B cell (primary cell): ENCODE data around the gene ITCH. TPM values are rescaled to one million over a fixed set of nuclear protein-coding genes. Genes with fewer than 3 reads are reported as not detected.

Experiments
- ATAC-seq: fragments of 200-7000 bp; cut with Tn5 transposase; one replicate; pipeline ENCODE4 v1.10.0; 2021; ENCODE audit warnings: low read depth, mild to moderate bottlenecking, moderate number of reproducible peaks, moderate library complexity
- CTCF ChIA-PET: fragments of 350-600 bp; sonication (Branson Sonifier 250); formaldehyde crosslinking; loops from one replicate; lab custom pipeline; 2021; ENCODE audit warnings: antibody characterized with exemption, inconsistent platforms; lab: Charles Lee
- POLR2A ChIA-PET: fragments of 350-600 bp; sonication (Branson Sonifier 250); formaldehyde crosslinking; loops from one replicate; lab custom pipeline; 2021; ENCODE audit warnings: antibody characterized with exemption; lab: Charles Lee
- DNase-seq: peaks from one replicate; pipeline ENCODE4 v3.0.0; 2013
- H2AFZ ChIP-seq: 2 replicates; pipeline ENCODE4 v1.6.1; 2012; ENCODE audit warnings: mild to moderate bottlenecking, low read depth, low read length; ENCODE audit not compliant: insufficient read depth, poor library complexity, severe bottlenecking
- H3K27ac ChIP-seq, 2 donors: 1 replicate in 1 of 2; 2 replicates in 1 of 2; pipeline ENCODE4 v1.5.1; 2012 to 2013; ENCODE audit warnings: low read length in 2 of 2, mild to moderate bottlenecking in 2 of 2, moderate library complexity in 1 of 2
- H3K27me3 ChIP-seq, 4 experiments: fragments of 200-600 bp in 1 of 4; sonication (generic) in 1 of 4; replicated peaks in 1 of 4; 1 replicate in 2 of 4; 2 replicates in 2 of 4; pipeline versions ENCODE4 v1.6.1 to v1.7.0; 2013 to 2016; ENCODE audit warnings: low read length in 3 of 4, mild to moderate bottlenecking in 2 of 4, mixed read lengths in 1 of 4, moderate library complexity in 1 of 4; ENCODE audit not compliant: insufficient read depth in 4 of 4, control insufficient read depth in 3 of 4; ENCODE audit errors: control extremely low read depth in 1 of 4
- H3K36me3 ChIP-seq, 2 experiments: replicated peaks in 1 of 2; 1 replicate in 1 of 2; 2 replicates in 1 of 2; pipeline versions ENCODE4 v1.6.1 to v1.7.1; 2013; ENCODE audit warnings: low read length in 1 of 2; ENCODE audit not compliant: insufficient read depth in 2 of 2, control insufficient read depth in 1 of 2; ENCODE audit errors: control extremely low read depth in 1 of 2, extremely low read depth in 1 of 2
- H3K4me1 ChIP-seq, 2 donors: fragments of 200-600 bp in 1 of 2; sonication (generic) in 1 of 2; 1 replicate in 1 of 2; 2 replicates in 1 of 2; pipeline versions ENCODE4 v1.5.1 to v1.6.1; 2013 to 2017; ENCODE audit warnings: low read length in 2 of 2; ENCODE audit not compliant: control insufficient read depth in 2 of 2, insufficient read depth in 2 of 2
- H3K4me2 ChIP-seq: replicated peaks from 2 replicates; pipeline ENCODE3; 2012; ENCODE audit warnings: mild to moderate bottlenecking, low read depth, low read length; ENCODE audit not compliant: poor library complexity, severe bottlenecking
- H3K4me3 ChIP-seq, 5 experiments: fragments of 200-600 bp in 1 of 5; sonication (generic) in 1 of 5; 1 replicate in 3 of 5; 2 replicates in 2 of 5; pipeline versions ENCODE4 v1.5.1 to v1.7.0; 2011 to 2016; ENCODE audit warnings: low read length in 4 of 5, mild to moderate bottlenecking in 4 of 5, low read depth in 2 of 5, control low read depth in 1 of 5, moderate library complexity in 1 of 5; ENCODE audit not compliant: insufficient read depth in 1 of 5; ENCODE audit errors: control extremely low read depth in 1 of 5, extremely low read depth in 1 of 5
- H3K79me2 ChIP-seq: fragments of 200-600 bp; sonication (generic); one replicate; pipeline ENCODE4 v1.6.0; 2016; ENCODE audit warnings: low read length; ENCODE audit not compliant: control insufficient read depth, insufficient read depth
- H3K9ac ChIP-seq: fragments of 200-600 bp; sonication (generic); 2 replicates; pipeline ENCODE4 v1.6.1; 2017; ENCODE audit warnings: mild to moderate bottlenecking, low read length, moderate library complexity
- H3K9me3 ChIP-seq, 3 donors: one replicate each; pipeline versions ENCODE4 v1.6.1 to v1.7.1; 2013; ENCODE audit warnings: low read length in 2 of 3; ENCODE audit not compliant: control insufficient read depth in 2 of 3, insufficient read depth in 1 of 3; ENCODE audit errors: control extremely low read depth in 1 of 3
- H4K20me1 ChIP-seq: 2 replicates; pipeline ENCODE4 v1.6.0; 2012; ENCODE audit warnings: mild to moderate bottlenecking, low read length; ENCODE audit not compliant: insufficient read depth, control insufficient read depth, poor library complexity, severe bottlenecking
- H3K27ac Mint-ChIP-seq: one replicate; pipeline ENCODE4 v1.8.0; 2021; ENCODE audit warnings: mixed read lengths
- H3K27me3 Mint-ChIP-seq: one replicate; pipeline ENCODE4 v1.8.0; 2021; ENCODE audit warnings: mixed read lengths
- H3K4me1 Mint-ChIP-seq: one replicate; pipeline ENCODE4 v1.8.0; 2021; ENCODE audit warnings: mixed read lengths
- H3K4me3 Mint-ChIP-seq: one replicate; pipeline ENCODE4 v1.8.0; 2021; ENCODE audit warnings: mixed read lengths
- H3K9me3 Mint-ChIP-seq: one replicate; pipeline ENCODE4 v1.8.0; 2022; ENCODE audit warnings: mixed read lengths; ENCODE audit not compliant: insufficient read depth
- CTCF ChIP-seq: fragments of 200-600 bp; IDR thresholded peaks from one replicate; pipeline ENCODE4 v1.8.0; 2022; ENCODE audit warnings: antibody characterized with exemption, mild to moderate bottlenecking
- EZH2 ChIP-seq: IDR thresholded peaks from 2 replicates; pipeline ENCODE4 v1.6.1; 2012; ENCODE audit warnings: borderline replicate concordance, low read depth, mild to moderate bottlenecking, moderate library complexity, low read length; ENCODE audit not compliant: insufficient read depth, poor library complexity, severe bottlenecking
- WGBS: methylation state at CpG from one replicate; pipeline ENCODE4 v1.1.5; 2013; ENCODE audit warnings: missing lambda C conversion rate; ENCODE audit not compliant: insufficient coverage; 5-methylcytosine and 5-hydroxymethylcytosine counted together
- intact Hi-C: fragments of 100-400 bp; cut with micrococcal nuclease; formaldehyde crosslinking; loops from one replicate; pipeline ENCODE4 v1.10.0; 2022
- polyA plus RNA-seq: library from polyadenylated mRNA; depleted of rRNA; stranded (reverse); fragments of >200 nt; gene quantifications from 2 replicates; pipeline ENCODE4 v1.2.3, GENCODE V29; 2012
- total RNA-seq, 2 donors: library from RNA; stranded (reverse); fragments of 120-200 nt in 1 of 2; gene quantifications; 1 replicate in 1 of 2; 2 replicates in 1 of 2; pipeline versions ENCODE4 v1.2.3 to v1.2.4, GENCODE V29; 2013 to 2022

The ITCH gene
- total and polyA plus RNA-seq, 2 donors (not counting 1 experiment from before 2014, with no cell fraction given) = 10.0 to 110 TPM

- 100% methylated on average over 7 of the region's 10 CpGs for WGBS
- Histone ChIP-seq H3K36me3 (peaks cover 3 to 72% of the 10 kb centered on the region in 2 experiments), H3K4me1 (peaks cover 0 to 6% of the 10 kb centered on the region in 2 donors), H2AFZ (no peak overlapping the region), H3K27me3 (no peaks in the 10 kb centered on the region), H3K4me3 (no peak overlapping the region), H3K9ac (no peak overlapping the region), H3K79me2 (peaks cover 68% of the 10 kb centered on the region), H3K4me2 (no peak overlapping the region), H3K27ac (no peak overlapping the region), H3K9me3 (no peaks in the 10 kb centered on the region), H4K20me1 (peaks cover 76% of the 10 kb centered on the region)
- DNase-seq (no peak), ATAC-seq (no peak)
- intact Hi-C loops = no loop called here
- TF ChIP-seq EZH2 (no peak), CTCF (no peak)
- CTCF ChIA-PET = interaction anchor here (0.6 to 1.5 kb wide), 4 partner anchors 11 to 243 kb away, joined by 3 to 4 read pairs (median 3); no protein-coding TSS in a partner anchor
- Mint-ChIP-seq H3K9me3 (no peaks in the 10 kb centered on the region), H3K4me3 (no peak overlapping the region), H3K27me3 (no peaks in the 10 kb centered on the region), H3K27ac (no peak overlapping the region), H3K4me1 (peaks cover 18% of the 10 kb centered on the region)
- POLR2A ChIA-PET = interaction anchor here (0.5 kb wide), 1 partner anchor 153 kb away, joined by 3 read pairs; no protein-coding TSS in a partner anchor
Measured at GRCh38 chr20:34527016-34527415, 163.9 kb downstream of the ITCH start.

- Mint-ChIP-seq H3K9me3 (no peaks in the 10 kb centered on the region), H3K27me3 (no peaks in the 10 kb centered on the region), H3K4me1 (peaks cover 6% of the 10 kb centered on the region), H3K27ac (no peak overlapping the region), H3K4me3 (no peak overlapping the region)
- DNase-seq (no peak), ATAC-seq (no peak)
- Histone ChIP-seq H3K4me2 (no peak overlapping the region), H3K27me3 (no peaks in the 10 kb centered on the region), H4K20me1 (peaks cover 72% of the 10 kb centered on the region), H3K9ac (no peak overlapping the region), H3K36me3 (peaks cover 5 to 83% of the 10 kb centered on the region in 2 experiments), H3K9me3 (no peaks in the 10 kb centered on the region), H2AFZ (no peak overlapping the region), H3K79me2 (peaks cover 56% of the 10 kb centered on the region), H3K4me1 (no peaks in the 10 kb centered on the region), H3K4me3 (no peak overlapping the region), H3K27ac (no peak overlapping the region)
- no CpG with 5 or more reads among the region's 5 CpGs for WGBS
- TF ChIP-seq CTCF (no peak), EZH2 (no peak)
- ChIA-PET CTCF (no interaction called here), POLR2A (no interaction called here)
- intact Hi-C loops = no loop called here
Measured at GRCh38 chr20:34528921-34529297, 165.8 kb downstream of the ITCH start.
